Measurements from ENCODE around the gene MED12L.

DNA sequence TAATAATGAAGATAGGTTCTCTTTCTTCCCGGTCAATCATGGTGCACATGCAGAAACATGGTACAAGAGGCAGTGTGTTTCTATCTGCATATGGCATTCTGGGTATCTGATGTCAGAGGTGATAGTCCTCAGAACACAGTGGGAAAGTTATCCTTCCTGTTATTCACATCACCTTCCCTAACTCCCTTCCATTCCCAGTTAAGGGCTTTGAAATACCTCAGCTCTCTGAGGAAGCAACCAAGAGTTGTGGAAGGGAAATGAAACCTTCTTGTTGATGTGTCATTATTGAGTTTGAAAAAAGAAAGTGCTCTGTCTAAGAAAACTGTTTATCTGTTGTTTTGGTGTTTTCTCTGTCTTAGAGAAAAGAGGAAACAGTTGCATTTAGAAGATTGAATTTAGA lies 265.8 kb downstream of the MED12L start:
- TF ChIP-seq, protein P1, sequence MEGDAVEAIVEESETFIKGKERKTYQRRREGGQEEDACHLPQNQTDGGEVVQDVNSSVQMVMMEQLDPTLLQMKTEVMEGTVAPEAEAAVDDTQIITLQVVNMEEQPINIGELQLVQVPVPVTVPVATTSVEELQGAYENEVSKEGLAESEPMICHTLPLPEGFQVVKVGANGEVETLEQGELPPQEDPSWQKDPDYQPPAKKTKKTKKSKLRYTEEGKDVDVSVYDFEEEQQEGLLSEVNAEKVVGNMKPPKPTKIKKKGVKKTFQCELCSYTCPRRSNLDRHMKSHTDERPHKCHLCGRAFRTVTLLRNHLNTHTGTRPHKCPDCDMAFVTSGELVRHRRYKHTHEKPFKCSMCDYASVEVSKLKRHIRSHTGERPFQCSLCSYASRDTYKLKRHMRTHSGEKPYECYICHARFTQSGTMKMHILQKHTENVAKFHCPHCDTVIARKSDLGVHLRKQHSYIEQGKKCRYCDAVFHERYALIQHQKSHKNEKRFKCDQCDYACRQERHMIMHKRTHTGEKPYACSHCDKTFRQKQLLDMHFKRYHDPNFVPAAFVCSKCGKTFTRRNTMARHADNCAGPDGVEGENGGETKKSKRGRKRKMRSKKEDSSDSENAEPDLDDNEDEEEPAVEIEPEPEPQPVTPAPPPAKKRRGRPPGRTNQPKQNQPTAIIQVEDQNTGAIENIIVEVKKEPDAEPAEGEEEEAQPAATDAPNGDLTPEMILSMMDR (IDR thresholded peaks at IDR 0.05; ENCODE audit: low read length), result no peak
- no peak for TF ChIP-seq EZH2 (IDR thresholded peaks at IDR 0.05; ENCODE audit: borderline replicate concordance, low read length)
